HG03342 (cell line): ENCODE results near the gene PLIN3.
"Not testable (repeated sequence)": the region's sequence is repeated elsewhere in the genome, so short reads cannot be mapped to it uniquely, and the experiment has no call there.

Experiments
- ATAC-seq: cut with Tn5 transposase; IDR thresholded peaks from one replicate; pipeline ENCODE4 v1.9.1; 2021; ENCODE audit warnings: mild to moderate bottlenecking, moderate library complexity; ENCODE audit not compliant: unreplicated experiment

PLIN3 gene

DNA sequence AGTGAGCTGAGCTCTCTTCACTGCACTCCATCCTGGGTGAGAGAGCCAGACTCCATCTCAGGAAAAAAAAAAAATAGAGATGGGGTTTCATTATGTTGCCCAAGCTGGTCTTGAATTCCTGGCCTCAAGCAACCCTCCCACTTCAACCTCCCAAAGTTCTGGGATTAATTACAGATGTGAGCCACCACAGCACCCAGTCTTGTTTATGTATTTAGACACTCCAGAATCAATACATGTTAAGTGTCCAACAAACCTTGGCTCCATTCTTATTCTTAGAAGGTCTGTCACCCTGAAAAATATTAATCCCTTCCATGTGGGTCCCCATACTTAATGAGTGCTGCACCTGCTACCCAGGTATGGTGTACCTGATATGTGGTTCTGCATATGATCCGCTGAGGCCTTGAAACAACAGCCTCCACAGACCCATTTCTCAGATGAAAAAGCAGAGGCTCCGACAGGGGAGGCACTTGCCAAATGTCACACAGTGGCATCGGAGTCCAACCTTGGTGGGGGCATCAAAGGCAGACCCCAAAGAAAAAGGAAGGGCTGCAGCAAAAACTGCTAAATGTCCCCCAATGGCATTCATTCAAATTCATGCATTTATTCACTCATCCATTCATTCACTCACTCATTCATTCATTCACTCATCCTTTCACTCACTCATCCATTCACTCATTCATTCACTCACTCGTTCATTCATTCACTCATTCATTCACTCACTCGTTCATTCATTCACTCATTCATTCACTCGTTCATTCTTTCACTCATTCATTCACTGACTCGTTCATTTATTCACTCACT, 52.6 kb downstream of the PLIN3 start:
- no peak for ATAC-seq

DNA sequence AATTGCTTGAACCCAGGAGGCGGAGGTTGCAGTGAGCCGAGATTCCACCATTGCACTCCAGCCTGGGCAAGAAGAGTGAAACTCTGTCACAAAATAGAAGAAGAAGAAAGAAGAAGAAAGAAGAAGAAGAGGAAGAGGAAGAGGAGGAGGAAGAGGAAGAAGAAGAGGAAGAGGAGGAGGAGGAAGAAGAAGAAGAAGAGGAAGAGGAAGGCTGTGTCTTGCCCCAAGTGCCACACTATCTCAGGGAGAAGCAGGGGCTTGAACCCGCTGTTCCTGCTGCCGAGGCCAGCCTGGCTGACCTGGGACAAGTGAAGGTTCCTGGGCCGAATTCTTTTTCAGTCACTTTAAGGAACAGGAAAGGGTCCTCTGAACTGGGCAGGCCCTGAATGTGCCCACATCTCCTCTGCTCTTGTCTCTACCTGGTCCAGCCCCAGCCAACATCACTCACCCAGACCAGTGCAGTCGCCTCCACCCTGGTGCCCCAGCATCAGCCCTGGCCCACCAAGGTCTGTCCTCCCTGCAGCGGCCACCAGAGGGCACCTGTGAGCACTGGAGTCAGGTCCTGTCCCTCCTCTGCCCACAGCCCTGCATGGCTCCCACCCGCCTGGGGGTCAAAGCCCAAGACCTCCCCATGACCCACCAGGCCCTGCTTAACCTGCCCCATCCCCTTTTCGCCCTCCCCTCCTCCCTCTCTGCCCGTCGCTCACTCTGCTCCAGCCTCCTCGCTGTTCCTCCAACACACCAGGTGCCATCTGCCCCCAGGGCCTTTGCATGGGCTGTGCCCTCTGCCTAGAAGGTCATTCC, 55.9 kb downstream of the PLIN3 start:
- ATAC-seq, result no peak

DNA sequence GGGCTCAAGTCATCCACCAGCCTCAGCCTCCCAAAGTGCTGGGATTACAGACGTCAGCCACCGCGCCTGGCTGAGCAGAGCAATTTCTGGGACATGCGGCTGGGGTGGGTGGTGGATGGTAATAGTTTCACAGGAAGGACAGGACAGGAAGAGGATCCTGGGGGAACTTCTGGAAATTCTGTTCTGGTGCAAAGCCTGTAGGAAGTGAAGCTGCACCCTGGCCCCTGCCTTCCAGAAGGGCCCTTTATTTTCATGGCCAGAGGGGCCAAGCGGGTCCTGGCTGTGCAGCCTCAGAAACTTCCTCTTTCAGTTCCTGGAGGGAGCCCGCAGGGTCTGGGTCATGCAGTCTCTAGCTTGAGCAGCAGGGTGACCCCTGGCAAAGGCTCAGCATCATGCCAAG, 60.3 kb downstream of the PLIN3 start:
- no peak for ATAC-seq

DNA sequence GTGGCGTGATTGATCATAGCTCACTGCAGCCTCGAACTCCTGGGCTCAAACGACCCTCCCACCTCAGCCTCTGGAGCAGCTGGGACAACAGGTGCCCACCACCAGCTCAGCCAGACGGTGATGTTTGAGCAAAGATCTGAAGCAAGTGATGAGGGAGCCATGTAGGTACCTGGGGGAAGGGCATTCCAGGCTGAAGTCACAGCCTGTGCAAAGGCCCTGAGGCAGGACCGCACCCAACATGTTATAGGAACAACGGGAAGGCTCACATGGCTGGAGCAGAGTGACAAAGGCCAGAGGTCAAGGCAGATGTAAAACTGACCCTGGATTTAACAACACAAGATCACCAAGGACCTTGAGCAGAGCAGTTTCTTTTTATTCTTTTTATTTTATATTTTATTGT, 61.1 kb downstream of the PLIN3 start:
- ATAC-seq, result no peak

DNA sequence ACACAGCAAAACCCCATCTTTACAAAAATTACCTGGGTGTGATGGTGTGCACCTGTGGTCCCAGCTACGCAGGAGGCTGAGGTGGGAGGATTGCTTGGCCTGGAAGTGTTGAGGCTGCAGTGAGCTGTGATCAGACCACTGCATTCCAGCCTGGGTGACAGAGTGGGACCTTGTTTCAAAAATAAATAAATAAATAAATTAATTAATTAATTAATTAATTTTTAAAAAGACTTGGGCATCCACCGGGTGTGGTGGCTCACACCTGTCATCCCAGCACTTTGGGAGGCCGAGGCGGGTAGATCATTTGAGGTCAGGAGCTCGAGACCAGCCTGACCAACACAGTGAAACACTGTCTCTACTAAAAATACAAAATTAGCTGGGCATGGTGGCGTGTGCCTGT, 62.3 kb downstream of the PLIN3 start:
- ATAC-seq, result not testable (repeated sequence)

DNA sequence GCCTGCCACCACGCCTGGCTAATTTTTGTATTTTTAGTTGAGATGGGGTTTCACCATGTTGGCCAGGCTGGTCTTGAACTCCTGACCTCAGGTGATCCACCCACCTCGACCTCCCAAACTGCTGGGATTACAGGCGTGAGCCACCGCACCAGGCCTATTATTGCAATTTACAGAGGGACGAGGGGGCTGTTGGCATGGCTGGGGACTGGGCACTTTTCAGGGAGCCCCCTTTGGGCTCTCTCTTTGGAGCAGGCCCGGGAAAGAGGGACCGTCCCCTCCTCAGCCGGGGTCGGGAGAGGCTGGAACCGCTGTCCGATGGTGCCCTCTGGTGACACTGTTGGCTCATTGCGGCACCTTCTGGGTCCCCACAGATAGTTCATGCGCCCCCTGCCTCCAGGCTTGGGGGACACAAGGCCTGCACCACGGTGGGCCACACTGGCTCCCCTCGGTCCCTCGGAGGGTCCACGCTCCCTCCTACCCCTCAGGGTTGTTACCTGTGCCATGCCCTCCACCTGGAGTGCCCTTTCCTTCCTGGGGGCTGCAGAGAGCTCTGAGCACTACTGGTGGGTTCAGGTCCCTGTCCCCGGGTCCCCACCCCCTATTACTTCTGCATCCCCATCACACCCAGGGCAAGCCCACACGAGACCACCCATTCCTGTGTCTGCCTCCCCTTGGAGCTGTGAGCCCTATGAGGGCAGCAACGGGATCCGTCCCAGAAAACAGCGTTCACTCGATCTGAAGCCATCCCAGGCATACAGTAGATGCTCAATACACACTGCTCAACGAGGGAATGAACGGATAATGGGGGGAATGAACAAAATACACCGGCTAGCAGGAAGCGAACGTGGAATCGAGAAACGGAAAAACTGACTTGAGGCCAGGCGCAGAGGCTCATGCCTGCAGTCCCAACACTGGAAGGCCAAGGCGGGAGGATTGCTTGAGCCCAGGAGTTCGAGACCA, 63.5 kb downstream of the PLIN3 start:
- ATAC-seq, result no peak

DNA sequence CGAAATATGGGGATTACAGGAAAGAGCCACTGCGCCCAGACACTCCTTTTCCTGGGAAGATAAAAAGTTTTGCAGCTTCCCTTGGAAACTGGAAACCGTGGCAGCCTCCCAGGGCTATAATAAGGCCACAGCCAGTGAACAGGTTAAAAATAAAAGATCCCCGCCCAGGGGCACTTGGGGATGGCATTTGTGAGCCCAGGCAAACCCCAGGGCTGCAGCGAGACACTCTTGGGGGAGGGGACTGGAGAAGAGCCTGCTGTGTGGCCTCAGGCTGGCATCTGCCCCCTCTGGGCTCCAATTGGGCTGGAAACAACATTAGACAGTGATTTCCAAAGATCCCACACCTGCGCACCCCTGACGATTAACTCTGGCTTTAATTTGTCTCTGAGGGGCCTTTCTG, 64.8 kb downstream of the PLIN3 start:
- ATAC-seq, result no peak

DNA sequence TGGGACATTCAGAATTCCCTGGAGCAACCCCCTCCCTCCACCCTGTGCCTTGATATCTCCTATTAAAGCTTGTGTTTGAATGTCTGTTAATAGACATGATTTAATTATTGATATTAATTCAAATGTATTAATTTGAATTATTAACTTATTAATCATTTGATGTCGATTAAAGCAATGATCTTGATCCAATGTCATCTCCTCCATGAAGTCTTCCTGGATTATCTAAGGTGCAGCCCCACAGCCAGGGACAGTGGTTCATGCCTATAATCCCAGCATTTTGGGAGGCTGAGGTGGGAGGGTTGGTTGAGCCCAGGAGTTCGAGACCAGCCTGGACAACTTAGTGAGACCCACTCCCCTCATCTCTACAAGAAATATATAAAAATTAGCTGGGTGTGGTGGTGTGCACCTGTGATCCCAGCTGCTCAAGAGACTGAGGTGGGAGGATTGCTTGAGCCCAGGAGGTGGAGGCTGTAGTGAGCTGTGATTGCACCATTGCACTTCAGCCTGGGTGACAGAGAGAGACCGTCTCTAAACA, 66.3 kb downstream of the PLIN3 start:
- ATAC-seq, result no peak

DNA sequence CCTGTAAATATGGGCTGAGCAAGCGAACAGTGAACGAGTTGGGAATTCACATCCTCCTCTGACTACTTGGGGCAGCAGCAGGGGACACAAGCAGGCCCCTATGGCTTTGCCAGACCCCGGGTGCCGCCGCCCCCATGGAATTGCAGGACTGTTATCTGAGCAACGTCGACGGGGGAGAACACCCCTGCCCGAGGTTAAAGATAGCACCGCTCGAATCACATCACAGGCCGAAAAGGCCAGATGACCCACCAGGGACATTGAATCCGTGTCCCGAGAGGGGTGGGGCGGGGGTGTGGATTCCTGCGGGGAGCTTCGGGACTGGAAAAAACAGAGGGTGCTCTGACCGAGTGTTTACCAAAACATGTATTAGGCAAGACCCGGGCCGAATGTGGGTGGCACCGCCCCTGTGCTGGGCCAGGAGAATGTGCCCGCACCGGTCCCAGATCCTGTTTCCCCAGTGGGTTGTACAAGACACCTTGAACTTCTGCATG, 66.8 kb downstream of the PLIN3 start:
- ATAC-seq, result no peak

DNA sequence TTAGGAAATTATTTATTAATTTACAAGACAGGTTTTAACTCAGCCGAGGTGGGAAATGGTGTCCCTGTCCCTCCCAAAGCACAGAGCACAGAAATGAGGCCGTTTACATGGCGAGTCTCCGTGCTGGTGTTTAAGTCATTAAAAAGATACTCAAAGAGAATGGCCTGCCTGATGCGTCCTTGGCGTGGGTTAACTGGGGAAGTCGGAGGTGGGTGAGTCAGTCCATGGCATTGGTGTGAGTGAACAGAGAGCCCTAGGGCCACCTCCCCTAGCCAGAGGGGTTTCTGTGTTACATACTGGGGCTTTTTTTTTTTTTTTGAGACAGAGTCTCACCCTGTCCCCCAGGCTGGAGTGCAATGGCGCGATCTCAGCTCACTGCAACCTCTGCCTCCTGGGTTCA, 72.1 kb downstream of the PLIN3 start:
- no peak for ATAC-seq

DNA sequence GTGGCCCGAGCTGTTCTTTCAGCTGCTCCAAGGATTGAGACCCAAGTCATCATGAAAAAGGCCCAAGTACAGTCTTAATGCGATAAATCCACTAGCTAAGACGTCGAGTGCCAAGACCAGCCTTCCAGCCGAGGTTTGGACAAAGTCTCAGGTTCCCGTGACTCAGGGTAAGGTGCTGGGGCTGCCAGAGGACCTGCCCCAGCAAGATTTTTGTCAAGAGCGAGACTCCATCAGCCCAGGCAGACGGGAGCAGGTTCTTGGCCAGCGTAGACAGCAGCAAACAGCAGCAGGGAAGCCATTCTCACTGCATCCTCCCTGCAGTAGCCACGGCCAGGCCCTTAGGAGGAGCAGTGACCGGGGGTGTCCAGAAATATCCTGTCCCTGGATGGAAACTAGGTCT, 72.5 kb downstream of the PLIN3 start:
- no peak for ATAC-seq

DNA sequence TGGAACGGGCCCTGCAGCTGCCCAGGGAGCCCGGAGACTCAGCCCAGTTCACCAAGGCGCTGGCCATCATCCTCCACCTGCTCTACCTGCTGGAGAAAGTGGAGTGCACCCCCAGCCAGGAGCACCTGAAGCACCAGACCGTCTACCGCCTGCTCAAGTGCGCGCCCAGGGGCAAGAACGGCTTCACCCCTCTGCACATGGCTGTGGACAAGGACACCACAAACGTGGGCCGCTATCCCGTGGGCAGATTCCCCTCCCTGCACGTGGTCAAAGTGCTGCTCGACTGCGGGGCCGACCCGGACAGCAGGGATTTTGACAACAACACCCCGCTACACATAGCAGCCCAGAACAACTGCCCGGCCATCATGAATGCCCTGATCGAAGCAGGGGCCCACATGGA, 74.2 kb downstream of the PLIN3 start:
- not testable (repeated sequence) for ATAC-seq

DNA sequence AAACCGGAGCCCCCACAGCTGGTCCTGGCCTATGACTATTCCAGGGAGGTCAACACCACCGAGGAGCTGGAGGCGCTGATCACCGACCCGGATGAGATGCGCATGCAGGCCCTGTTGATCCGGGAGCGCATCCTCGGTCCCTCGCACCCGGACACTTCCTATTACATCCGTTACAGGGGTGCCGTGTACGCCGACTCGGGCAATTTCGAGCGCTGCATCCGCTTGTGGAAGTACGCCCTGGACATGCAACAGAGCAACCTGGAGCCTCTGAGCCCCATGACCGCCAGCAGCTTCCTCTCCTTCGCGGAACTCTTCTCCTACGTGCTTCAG, 74.6 kb downstream of the PLIN3 start:
- not testable (repeated sequence) for ATAC-seq

DNA sequence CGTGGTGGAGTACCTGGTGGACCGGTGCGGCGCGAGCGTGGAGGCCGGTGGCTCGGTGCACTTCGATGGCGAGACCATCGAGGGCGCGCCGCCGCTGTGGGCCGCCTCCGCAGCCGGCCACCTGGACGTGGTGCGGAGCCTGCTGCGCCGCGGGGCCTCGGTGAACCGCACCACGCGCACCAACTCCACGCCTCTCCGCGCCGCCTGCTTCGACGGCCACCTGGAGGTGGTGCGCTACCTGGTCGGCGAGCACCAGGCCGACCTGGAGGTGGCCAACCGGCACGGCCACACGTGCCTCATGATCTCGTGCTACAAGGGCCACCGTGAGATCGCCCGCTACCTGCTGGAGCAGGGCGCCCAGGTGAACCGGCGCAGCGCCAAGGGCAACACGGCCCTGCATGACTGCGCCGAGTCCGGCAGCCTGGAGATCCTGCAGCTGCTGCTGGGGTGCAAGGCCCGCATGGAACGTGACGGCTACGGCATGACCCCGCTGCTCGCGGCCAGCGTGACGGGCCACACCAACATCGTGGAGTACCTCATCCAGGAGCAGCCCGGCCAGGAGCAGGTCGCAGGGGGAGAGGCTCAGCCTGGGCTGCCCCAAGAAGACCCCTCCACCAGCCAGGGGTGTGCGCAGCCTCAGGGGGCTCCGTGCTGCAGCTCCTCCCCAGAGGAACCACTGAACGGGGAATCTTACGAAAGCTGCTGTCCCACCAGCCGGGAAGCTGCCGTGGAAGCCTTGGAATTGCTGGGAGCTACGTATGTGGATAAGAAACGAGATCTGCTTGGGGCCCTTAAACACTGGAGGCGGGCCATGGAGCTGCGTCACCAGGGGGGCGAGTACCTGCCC, 75.2 kb downstream of the PLIN3 start:
- ATAC-seq, result not testable (repeated sequence)

DNA sequence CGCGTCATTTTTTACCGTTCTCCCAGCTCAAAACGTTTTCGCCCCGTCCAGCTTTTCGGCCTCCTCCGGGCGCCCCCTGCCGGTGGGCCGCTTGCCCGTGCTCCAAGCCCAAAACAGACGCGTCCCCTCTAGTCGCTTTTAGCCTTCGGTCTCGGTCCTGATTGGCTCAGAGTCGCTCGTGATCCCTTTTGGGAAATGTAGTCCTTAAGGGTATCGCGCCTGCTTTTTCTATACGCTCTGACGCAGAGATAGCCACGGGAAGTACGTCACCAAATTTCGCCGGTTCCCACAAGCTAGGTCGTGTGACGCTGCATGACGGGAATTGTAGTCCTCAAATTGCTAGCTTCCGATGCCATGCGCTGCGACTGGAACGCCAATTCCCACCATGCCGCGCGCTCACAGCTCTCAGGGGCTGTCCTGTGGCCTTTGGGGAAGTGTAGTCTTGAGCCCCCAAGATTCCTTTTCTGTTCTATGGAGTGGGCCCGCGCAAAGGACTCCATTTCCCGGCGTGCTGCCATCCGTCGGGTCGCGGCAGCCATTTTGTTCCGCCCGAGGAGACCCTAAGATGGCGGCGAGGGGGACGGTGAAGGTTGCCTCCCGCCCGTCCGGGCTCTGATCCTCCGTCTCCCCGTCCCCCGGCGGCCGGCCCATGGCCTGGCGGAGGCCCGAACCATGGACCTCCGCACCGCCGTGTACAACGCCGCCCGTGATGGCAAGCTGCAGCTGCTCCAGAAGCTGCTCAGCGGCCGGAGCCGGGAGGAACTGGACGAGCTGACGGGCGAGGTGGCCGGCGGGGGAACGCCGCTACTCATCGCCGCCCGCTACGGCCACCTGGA, 76.1 kb downstream of the PLIN3 start, which contains the start of gene FEM1A:
Gene FEM1A, plus strand, starts transcription at position 552 of the 836 bp plus-strand sequence. Its CDS starts 121 bp downstream, at position 673.
- peak; percentile 89 for ATAC-seq
